Measurements from ENCODE around the gene SOX21. TPM values are rescaled to one million over a fixed set of nuclear protein-coding genes. Genes with fewer than 3 reads are reported as not detected.
A peak's percentile ranks its signal among the peaks of the same experiment; 100 is the strongest.

SOX21 gene
- total and polyA plus RNA-seq, 2 of the 8 experiments (the other 6 are each of a cell fraction or from before 2014, with no cell fraction given), result 3.9 TPM

- Histone ChIP-seq H3K9me3 (ENCODE audit: insufficient read depth in 2 of 2, low read depth in 1 of 2, low read length in 1 of 2) (no peaks in the 10 kb centered on the region; a peak in 1 of 4 replicates), H2AFZ (ENCODE audit: low read length) (no peak overlapping the region), H2BK5ac (ENCODE audit: low read depth, low read length) (no peak overlapping the region), H4K8ac (ENCODE audit: extremely low read depth, insufficient read depth, low read length) (no peak overlapping the region), H3K36me3 (ENCODE audit: control insufficient read depth in 2 of 4, insufficient read depth in 4 of 4, low read length in 3 of 4) (peaks cover 0 to 25% (median 0%) of the 10 kb centered on the region in 4 experiments; a peak in 1 of 8 replicates), H3K23me2 (ENCODE audit: low read depth, low read length) (peaks cover 39% of the 10 kb centered on the region), H2BK15ac (ENCODE audit: low read length) (no peak overlapping the region), H3K79me2 (ENCODE audit: control insufficient read depth in 1 of 2, insufficient read depth in 2 of 2, low read length in 2 of 2) (peaks cover 0 to 5% of the 10 kb centered on the region in 2 experiments; a peak in 2 of 4 replicates), H3K23ac (ENCODE audit: insufficient read length) (no peak overlapping the region), H3K27ac (ENCODE audit: low read depth, low read length) (no peak overlapping the region), H3K4me3 (ENCODE audit: extremely low read depth in 1 of 4, insufficient read depth in 2 of 4, low read depth in 3 of 4, low read length in 4 of 4) (peak overlapping the region; percentile 30 to 86 (median 70); a peak in 6 of 8 replicates), H3K27me3 (replicated peaks in 1 of 4; ENCODE audit: control insufficient read depth in 3 of 4, extremely low read depth in 1 of 4, insufficient read depth in 3 of 4, low read length in 3 of 4) (peaks cover 3 to 52% (median 38%) of the 10 kb centered on the region in 4 experiments), H4K91ac (replicated peaks; ENCODE audit: insufficient read length, low read length) (no peak overlapping the region), H3K4ac (replicated peaks; ENCODE audit: insufficient read length, low read depth, low read length) (no peak overlapping the region), H2AK5ac (ENCODE audit: low read depth, low read length) (no peak overlapping the region), H3K9ac (replicated peaks in 1 of 4; ENCODE audit: extremely low read depth in 1 of 4, low read depth in 3 of 4, low read length in 3 of 4) (no peak overlapping the region; a peak in 1 of 7 replicates), H3K56ac (replicated peaks; ENCODE audit: insufficient read length, low read depth, low read length) (no peak overlapping the region), H4K20me1 (replicated peaks in 1 of 2; ENCODE audit: control insufficient read depth in 1 of 2, insufficient read depth in 2 of 2, low read length in 2 of 2) (no peaks in the 10 kb centered on the region), H2BK20ac (ENCODE audit: low read length) (no peak overlapping the region), H3K18ac (ENCODE audit: extremely low read depth, low read length) (no peak overlapping the region; the same call in 1 of the 2 replicates), H2BK120ac (replicated peaks; ENCODE audit: low read depth, low read length) (no peak overlapping the region), H3K14ac (ENCODE audit: insufficient read length) (no peak overlapping the region), H4K5ac (ENCODE audit: insufficient read length, low read depth, low read length) (peak overlapping the region; percentile 78), H2BK12ac (ENCODE audit: low read depth, low read length) (no peak overlapping the region), H3K4me1 (replicated peaks in 1 of 4; ENCODE audit: control insufficient read depth in 3 of 4, insufficient read depth in 4 of 4, low read length in 3 of 4) (peaks cover 2 to 17% (median 8%) of the 10 kb centered on the region in 4 experiments), H3K79me1 (ENCODE audit: low read depth, low read length) (no peaks in the 10 kb centered on the region), H3K4me2 (ENCODE audit: insufficient read depth in 1 of 2, low read depth in 2 of 2, low read length in 2 of 2) (peak overlapping the region; percentile 94 to 99)
- FAIRE-seq (peak; percentile 71), DNase-seq (ENCODE audit: low read depth in 1 of 2, low spot score in 2 of 2) (no peak)
- POLR2A ChIA-PET (ENCODE audit: partially characterized antibody), result interaction anchor here (1.1 to 1.5 kb wide), 3 partner anchors 19 to 259 kb away, joined by 3 to 4 read pairs (median 3); no protein-coding TSS in a partner anchor
- 0% methylated on average over 7 of the region's 7 CpGs; no CpG with 5 or more reads in 1 of the 2 experiments for WGBS, 2 experiments (ENCODE audit: extremely low coverage in 1 of 2, insufficient coverage in 1 of 2, insufficient read length in 1 of 2, insufficient replicate concordance in 2 of 2, low coverage in 1 of 2, low lambda C conversion rate in 2 of 2, missing lambda C conversion rate in 1 of 2)
- CTCF ChIA-PET (ENCODE audit: partially characterized antibody), result interaction anchor here (1.2 to 1.7 kb wide), 3 partner anchors 24 to 259 kb away, joined by 3 to 6 read pairs (median 4); no protein-coding TSS in a partner anchor
- no peak for TF ChIP-seq CEBPB (IDR thresholded peaks at IDR 0.05; ENCODE audit: low read depth, low read length)
Measured at GRCh38 chr13:94709001-94709834, 3.1 kb downstream of the SOX21 start.
